HG02798 (cell line): Measurements from ENCODE around the gene CDCA7.
"Not testable (repeated sequence)": the region's sequence is repeated elsewhere in the genome, so short reads cannot be mapped to it uniquely, and the experiment has no call there.

Experiments used
- ATAC-seq: cut with Tn5 transposase; IDR thresholded peaks from one replicate; pipeline ENCODE4 v1.9.1; 2021; ENCODE audit warnings: mild to moderate bottlenecking; ENCODE audit not compliant: unreplicated experiment, poor library complexity

CDCA7 gene

DNA sequence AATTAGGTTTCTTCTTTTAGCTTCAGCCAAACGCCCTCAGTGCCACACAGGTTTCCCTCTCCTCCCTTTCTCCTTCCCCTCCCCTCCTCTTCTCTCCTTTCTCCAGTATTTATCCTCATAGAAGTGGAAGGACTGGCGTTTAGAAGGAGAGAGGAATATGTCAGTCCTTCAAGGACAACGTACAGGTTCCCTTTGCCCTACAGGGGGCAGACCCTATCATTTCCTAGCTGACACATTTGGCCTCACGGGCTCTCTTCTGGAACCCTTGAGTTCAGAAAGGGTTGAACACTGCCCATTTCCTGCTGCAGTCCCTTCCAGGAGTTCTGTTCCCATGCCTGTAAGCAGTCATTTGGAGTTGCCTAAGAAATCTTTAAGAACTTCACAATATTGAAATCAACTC is 46.1 kb downstream of the CDCA7 start:
- ATAC-seq: no peak

DNA sequence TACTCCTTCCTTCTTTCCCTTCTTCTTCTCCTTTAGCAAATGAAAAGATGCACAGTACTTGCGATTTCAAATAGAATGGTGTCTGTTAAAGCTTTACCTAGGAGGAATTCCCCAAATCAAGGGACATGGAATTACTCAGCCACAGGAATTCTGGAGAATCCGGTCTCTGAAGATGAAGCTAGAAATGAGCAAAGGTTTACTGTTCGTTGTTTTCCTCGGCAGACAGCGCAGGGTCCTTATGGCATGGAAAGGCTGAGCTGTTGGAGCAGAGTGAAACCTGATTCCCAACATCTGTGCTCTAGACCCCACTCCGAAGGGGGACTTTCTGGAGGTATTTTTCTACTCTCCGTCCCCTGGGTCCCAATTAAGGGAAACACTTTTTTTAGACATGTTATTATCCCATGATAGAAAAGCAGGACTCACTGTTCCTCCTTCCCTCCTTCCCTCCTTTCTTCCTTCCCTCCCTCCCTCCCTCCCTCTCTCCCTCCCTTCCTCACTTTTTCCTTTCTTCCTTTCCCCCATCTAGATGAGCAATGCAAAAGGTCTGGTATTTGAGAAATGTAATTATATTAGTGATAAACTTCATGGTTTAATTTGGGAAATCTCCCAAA is 47.1 kb downstream of the CDCA7 start:
- no peak for ATAC-seq

DNA sequence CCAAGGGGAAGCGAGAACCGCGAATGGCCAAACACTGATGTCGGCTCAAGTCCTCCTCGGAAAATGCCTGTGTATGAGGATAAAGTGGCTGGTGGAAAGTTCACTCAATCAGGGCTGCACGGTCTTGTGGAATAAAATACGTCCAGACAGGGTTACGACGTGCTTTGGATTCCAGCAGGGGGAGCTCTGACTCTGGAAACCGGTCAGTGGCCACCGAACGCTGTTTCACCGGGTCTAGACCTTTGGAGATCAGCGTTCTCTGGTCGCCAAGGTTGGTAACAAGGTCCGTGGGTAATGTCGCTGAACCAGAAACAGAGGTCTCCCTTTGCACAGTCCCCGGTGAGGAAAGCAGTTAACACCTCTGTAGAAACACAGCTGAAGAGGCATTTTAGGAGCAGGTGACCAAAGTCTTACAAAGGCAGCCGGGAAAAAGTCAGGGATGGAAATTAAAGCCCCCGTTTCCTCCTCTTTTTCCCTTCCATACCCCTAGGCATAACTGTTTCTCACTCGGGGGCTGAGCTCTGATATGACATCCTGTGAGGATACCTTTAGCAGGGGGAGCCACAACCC is 47.8 kb downstream of the CDCA7 start:
- ATAC-seq: peak; percentile 78

DNA sequence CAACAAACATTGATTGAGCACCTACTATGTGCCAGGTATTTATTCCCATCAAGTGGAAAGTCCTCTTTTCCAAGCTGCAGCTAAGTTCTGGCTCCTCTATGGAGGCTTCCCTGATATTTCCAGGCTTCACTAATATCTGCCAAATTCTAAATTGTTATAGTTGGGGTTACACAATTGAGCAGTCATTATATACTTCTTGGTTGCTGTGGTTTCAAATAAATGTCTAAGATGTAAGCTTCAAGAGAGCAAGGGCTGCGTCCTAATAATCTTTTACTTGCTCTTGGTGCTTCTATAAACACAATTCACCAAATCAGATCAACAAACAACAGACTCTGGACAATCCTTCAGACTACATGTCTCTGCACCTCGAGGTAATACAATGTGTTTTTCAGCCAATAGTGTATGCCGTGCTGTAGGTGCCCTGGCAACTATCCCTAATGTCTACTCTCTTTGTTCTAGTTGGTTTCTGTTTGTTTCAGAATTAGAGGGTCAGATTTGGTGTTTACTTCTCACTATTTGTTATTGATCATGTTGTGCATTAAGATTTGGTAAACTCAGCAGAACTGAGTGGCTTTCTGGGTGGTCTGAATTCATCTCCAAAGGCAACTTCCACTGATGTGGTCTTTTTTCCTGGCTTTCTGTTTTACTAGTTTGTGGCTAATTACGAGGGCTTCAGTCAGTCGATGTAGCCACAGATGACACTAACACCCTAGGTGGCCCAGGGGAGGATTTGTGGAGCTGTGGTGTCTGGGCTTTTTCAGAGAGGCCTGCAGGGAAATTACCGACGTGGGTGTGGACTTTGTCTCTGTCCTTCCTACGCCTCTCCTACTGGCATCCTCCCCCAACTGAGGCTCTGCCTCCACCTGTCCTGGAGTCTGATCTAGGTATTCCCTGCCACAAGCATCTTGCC is 50.4 kb downstream of the CDCA7 start:
- no peak for ATAC-seq

DNA sequence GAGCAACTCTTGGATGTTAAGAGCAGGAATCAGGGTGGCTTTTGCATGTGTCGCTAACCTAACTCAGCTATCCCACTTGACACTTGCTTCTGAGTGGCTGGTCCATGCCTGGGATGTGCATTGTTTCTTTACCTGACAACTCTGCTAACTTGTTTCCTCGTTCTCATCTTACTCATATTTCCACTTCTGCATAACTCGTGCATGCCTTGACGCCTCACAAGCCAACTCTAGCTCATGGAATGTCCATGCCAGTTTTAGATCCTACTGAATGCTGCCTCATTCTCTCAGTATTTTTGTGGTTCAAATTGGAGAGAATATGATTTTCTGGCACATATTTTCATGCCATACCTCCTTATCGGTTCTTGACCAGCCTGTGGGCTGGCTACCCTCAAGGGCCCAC is 52.5 kb downstream of the CDCA7 start:
- ATAC-seq: no peak

DNA sequence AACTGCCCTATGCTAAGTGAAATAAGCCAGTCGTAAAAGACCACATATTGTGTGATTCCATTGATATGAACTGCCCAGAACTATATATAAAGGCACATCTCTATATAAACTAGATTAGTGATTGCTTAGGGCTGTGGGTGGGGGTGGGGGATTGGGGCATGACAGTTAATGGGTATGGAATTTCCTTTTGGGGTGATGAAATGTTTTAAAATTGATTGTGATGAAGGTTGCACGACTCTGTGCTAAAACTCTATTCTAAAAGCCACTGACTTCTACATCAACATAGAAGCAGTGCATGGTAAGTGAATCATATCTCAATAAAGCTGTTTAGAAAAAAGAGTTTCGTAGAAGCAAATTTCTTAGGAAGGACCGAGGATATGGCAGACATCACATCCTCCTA is 53.0 kb downstream of the CDCA7 start:
- ATAC-seq: no peak

DNA sequence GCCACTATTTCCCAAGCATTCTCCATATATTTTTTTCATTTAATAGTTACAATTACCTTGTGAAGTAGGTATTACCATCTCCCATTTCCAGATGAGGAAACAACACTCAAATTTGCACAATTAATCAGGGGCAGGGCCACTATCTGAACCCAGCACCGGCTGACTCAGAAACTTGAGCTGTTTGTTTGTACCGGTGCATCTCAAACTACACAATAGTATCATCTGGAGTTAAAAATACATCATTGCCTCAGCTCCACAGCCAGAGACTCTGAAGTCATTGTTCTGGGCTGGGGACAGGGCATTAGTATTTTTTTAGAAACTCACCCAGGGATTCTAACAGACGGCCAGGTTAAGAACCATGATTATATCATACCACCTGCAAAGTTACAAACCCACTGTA is 55.9 kb downstream of the CDCA7 start:
- ATAC-seq: no peak

DNA sequence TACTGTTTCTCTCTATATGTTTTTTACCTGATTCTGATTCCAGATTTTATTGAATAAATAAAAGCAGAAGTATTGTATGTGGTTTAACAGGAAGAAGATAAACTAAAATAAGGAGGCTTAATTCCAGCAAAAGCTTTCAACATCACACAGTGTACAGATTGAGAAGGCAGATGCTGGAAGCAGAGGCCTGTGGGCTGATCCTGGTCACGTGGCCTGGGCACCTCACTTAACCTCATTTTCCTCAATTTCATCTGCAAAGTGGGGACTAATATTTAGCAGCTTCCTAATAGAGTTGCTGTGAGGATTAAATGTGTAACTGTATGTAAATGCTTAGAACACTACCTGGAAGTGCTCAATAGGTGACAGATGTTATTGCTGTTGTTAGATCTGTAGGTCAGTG is 58.0 kb downstream of the CDCA7 start:
- ATAC-seq: no peak

DNA sequence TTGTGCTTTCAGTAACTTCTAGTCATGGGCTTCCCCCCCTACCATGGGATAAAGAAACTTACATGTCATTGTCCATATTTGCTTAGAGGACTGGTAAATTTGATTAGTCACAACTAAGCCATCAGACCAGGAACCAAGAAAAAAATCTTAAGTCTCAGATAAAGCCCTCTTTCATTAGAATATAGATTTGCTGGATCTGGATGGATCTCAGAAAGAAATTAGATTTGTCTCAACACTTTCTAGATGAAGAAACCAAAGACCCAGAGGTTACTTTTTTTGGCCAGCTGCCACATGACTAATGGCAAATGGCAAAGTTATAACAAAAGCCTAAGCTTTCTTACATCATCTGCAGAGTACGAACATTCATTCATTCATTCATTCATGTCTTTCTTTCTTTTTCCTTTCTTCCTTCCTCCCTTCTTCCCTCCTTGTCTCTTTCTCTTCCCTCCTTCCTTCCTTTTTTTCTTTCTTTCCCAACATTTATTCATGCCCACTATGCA is 60.2 kb downstream of the CDCA7 start:
- no peak for ATAC-seq

DNA sequence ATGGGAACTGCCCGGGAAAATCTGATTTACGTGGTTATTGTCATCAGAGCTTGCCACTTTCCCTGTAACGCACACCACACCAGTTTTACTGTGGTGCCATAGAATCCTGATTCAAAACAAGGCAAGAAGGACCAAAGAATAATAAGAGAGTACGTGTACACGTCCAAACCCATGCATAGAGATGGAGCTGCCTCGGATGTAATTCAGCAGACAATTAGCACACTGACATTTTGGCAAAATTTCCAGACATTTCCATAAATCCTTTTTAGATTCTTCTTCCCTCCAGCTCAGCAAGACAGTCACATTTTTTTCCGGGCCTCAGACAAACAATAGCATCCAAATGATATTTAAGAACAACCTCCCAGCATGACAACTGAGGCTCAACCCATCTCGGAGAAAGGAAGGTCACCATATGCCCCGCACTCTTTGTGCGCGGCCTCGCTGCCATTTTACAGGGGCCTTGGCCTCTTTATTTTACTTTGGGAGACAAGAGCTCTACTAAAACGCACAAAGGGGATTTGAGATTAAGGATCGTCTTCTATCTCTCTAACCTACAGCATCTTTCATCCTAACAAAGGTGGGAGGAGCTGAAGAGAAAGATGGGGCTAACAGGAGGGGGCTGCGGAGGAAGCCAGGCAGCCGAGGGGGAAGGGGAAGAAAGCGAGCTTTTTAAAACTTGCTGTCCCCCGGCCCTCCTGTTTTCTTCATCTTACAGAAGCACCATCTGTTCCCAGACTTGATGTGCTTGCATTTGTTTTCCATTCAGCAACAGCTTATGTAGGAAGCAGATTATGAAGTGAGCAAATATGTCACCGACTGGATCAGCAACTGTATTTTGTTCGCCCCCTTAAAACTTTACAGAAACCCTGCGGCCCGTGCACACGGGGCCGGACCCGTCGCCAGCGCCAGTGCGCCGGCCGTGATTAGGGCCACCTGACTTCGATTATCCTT is 61.0 kb downstream of the CDCA7 start:
- no peak for ATAC-seq

DNA sequence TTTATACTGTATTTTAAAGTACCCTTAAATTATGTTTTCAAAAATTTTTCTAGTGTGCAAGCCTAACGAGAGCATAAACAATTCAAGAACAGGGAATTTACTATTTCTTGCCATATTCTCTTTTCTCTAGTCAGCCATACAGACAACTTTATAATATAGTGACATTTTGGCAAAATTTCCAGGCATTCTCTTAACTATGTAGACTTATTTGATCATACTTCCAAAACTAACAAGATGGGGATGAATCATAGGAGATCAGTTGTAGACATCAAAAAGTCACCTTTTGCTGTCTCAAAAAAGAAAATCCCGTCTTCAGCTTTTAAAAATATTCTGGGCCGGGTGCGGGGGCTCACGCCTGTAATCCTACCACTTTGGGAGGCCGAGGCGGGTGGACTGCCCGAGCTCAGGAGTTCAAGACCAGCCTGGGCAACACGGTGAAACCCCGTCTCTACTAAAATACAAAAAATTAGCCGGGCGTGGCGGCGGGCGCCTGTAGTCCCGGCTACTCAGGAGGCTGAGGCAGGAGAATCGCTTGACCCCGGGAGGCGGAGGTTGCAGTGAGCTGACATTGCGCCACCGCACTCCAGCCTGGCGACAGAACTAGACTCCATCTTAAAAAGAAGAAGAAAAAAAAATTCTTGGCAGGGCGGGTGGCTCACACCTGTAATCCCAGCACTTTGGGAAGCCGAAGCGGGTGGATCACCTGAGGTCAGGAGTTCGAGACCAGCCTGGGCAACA is 61.9 kb downstream of the CDCA7 start:
- ATAC-seq: not testable (repeated sequence)

DNA sequence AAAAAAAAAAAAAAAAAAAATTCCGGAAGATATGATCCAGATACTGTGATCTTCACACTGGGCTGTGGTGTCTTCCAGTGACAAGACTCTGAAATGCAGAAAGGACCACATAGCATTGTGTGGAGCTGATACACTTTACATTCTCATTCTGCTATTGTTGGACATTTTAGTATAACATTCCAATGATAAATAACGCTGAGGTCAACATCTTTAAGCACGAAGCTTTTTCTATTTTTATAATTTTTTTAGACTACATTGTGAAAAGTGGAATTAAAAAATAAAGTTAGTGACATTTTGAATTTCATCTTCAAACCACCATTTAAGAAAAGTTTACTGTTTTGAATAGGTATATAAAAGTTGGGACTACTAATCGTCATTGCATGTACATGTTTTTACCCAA is 62.7 kb downstream of the CDCA7 start:
- no peak for ATAC-seq

DNA sequence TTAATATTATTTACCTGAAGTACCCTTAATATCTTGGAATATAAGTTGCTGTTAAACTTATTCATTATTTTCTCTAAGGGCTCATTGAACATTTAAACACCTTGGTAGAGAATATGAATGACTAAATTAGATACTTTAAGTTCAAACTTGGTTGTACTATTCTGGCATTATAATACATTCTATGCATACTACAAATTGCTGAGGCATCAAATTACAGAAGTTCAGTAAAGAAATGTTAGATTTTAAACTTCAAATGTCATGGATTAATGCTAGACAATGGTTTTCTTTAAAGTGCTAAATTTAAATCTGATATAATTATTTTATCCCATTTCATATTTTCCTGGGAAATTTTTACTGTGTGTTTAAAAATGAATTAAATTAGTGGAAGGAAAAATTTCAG is 63.1 kb downstream of the CDCA7 start:
- no peak for ATAC-seq
